Effector CD8-positive, alpha-beta T cell (primary cell): ENCODE results near the gene MEGF11.
A peak's percentile ranks its signal among the peaks of the same experiment; 100 is the strongest.
"Not testable (repeated sequence)": the region's sequence is repeated elsewhere in the genome, so short reads cannot be mapped to it uniquely, and the experiment has no call there.

Experiments used
- DNase-seq: peaks from one replicate; lab custom pipeline; 2025; lab: John Stamatoyannopoulos, UW

MEGF11 gene

GRCh38 chr15:65893060-65893459 lies 360.5 kb downstream of the MEGF11 start:
- DNase-seq = no peak

- DNase-seq = no peak
These were observed 364.6 kb downstream of the MEGF11 start for GRCh38 chr15:65888981-65889380.

- no peak for DNase-seq
These were observed 366.0 kb downstream of the MEGF11 start for GRCh38 chr15:65887565-65887964.

- DNase-seq = no peak
These were observed 367.8 kb downstream of the MEGF11 start for GRCh38 chr15:65885668-65886218.

GRCh38 chr15:65884511-65884910 lies 369.0 kb downstream of the MEGF11 start:
- DNase-seq = no peak

- DNase-seq = no peak
These were observed 370.0 kb downstream of the MEGF11 start for GRCh38 chr15:65883571-65883970.

GRCh38 chr15:65881766-65882434 lies 371.6 kb downstream of the MEGF11 start:
- DNase-seq = no peak

- DNase-seq = no peak
These were observed 375.8 kb downstream of the MEGF11 start for GRCh38 chr15:65877749-65878148.

GRCh38 chr15:65875458-65875857 lies 378.1 kb downstream of the MEGF11 start:
- no peak for DNase-seq

GRCh38 chr15:65873256-65873655 lies 380.3 kb downstream of the MEGF11 start:
- DNase-seq = no peak

GRCh38 chr15:65872596-65872995 lies 381.0 kb downstream of the MEGF11 start:
- DNase-seq = not testable (repeated sequence)

- DNase-seq = not testable (repeated sequence)
These were observed 381.7 kb downstream of the MEGF11 start for GRCh38 chr15:65871886-65872285.

GRCh38 chr15:65870889-65871533 lies 382.5 kb downstream of the MEGF11 start:
- DNase-seq = no peak

GRCh38 chr15:65869954-65870871 lies 383.3 kb downstream of the MEGF11 start:
- no peak for DNase-seq

- DNase-seq = peak; percentile 87
These were observed 384.2 kb downstream of the MEGF11 start, which contains the start of gene RAB11A for GRCh38 chr15:65869126-65869953. Gene RAB11A, plus strand, starts transcription at chr15:65869491. Its CDS starts 95 bp downstream, at chr15:65869586.

GRCh38 chr15:65868546-65869125 lies 384.9 kb downstream of the MEGF11 start:
- DNase-seq = no peak

- not testable (repeated sequence) for DNase-seq
These were observed 385.6 kb downstream of the MEGF11 start for GRCh38 chr15:65867933-65868332.

GRCh38 chr15:65867244-65867643 lies 386.3 kb downstream of the MEGF11 start:
- no peak for DNase-seq

GRCh38 chr15:65863106-65863505 lies 390.4 kb downstream of the MEGF11 start:
- DNase-seq = no peak

- peak; percentile 21 for DNase-seq
These were observed 390.9 kb downstream of the MEGF11 start for GRCh38 chr15:65862682-65863081.
